ENCODE results near the gene GATB.

Gene GATB

DNA sequence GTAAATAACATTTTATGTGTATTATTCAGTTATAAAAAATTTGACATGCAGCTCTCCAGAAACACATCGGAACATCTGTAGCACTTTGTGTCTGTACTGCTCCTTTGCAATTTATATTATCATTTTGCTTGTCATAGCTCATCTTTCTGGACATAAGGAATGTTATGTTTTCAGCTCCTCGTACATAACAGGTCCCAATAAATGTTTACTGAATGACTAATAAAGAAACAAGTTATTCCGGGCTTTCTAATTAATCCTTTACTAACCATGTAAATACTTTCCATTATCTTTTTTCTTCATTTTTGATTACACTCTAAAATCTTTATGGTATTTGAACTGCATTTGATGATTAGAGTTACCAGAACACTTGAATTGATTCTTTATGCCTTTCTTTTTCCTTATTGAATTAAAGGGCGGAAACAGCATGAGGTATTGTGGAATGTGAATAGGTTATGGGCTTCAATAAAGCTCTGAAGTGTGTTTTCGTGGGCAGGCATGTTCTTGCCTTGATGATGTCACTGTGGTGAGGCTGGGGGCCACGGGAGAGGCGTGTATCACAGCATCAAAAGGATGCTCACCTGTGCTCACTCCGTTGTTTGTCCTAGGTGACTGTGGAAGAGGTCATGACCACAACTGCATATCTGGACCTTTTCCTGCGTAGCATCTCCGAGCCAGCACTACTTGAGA lies 131.6 kb downstream of the GATB start:
- H3K9me3 ChIP-seq (ENCODE audit: control insufficient read depth, insufficient read depth, low read depth, low read length) = no peaks in the 10 kb centered on the region
- TF ChIP-seq ZNF140 (tag by site-specific recombination; IDR thresholded peaks at IDR 0.05) (no peak), GFI1B (tag by site-specific recombination; IDR thresholded peaks at IDR 0.05) (no peak), ZNF791 (tag by site-specific recombination; IDR thresholded peaks at IDR 0.05) (no peak), HOXA7 (CRISPR knock-in tag; IDR thresholded peaks at IDR 0.05; ENCODE audit: borderline replicate concordance) (no peak), GLIS1 (tag by site-specific recombination; IDR thresholded peaks at IDR 0.05) (no peak), ZBTB17 (tag by site-specific recombination; IDR thresholded peaks at IDR 0.05) (no peak), ZNF610 (tag by site-specific recombination; IDR thresholded peaks at IDR 0.05; ENCODE audit: borderline replicate concordance) (no peak), ZNF596 (tag by site-specific recombination; IDR thresholded peaks at IDR 0.05) (no peak), SP7 (tag by site-specific recombination; IDR thresholded peaks at IDR 0.05) (no peak), REPIN1 (tag by site-specific recombination; IDR thresholded peaks at IDR 0.05; ENCODE audit: low read depth) (no peak), ZNF549 (tag by site-specific recombination; IDR thresholded peaks at IDR 0.05) (no peak), SP3 (tag by site-specific recombination; IDR thresholded peaks at IDR 0.05) (no peak), ZFP69B (tag by site-specific recombination; IDR thresholded peaks at IDR 0.05) (no peak)
- TF ChIP-seq, protein P1, sequence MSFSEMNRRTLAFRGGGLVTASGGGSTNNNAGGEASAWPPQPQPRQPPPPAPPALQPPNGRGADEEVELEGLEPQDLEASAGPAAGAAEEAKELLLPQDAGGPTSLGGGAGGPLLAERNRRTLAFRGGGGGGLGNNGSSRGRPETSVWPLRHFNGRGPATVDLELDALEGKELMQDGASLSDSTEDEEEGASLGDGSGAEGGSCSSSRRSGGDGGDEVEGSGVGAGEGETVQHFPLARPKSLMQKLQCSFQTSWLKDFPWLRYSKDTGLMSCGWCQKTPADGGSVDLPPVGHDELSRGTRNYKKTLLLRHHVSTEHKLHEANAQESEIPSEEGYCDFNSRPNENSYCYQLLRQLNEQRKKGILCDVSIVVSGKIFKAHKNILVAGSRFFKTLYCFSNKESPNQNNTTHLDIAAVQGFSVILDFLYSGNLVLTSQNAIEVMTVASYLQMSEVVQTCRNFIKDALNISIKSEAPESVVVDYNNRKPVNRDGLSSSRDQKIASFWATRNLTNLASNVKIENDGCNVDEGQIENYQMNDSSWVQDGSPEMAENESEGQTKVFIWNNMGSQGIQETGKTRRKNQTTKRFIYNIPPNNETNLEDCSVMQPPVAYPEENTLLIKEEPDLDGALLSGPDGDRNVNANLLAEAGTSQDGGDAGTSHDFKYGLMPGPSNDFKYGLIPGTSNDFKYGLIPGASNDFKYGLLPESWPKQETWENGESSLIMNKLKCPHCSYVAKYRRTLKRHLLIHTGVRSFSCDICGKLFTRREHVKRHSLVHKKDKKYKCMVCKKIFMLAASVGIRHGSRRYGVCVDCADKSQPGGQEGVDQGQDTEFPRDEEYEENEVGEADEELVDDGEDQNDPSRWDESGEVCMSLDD (tag by site-specific recombination; IDR thresholded peaks at IDR 0.05) = no peak
- TF ChIP-seq, protein P2, sequence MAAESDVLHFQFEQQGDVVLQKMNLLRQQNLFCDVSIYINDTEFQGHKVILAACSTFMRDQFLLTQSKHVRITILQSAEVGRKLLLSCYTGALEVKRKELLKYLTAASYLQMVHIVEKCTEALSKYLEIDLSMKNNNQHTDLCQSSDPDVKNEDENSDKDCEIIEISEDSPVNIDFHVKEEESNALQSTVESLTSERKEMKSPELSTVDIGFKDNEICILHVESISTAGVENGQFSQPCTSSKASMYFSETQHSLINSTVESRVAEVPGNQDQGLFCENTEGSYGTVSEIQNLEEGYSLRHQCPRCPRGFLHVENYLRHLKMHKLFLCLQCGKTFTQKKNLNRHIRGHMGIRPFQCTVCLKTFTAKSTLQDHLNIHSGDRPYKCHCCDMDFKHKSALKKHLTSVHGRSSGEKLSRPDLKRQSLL (tag by site-specific recombination; IDR thresholded peaks at IDR 0.05) = no peak
- TF ChIP-seq, protein P3, sequence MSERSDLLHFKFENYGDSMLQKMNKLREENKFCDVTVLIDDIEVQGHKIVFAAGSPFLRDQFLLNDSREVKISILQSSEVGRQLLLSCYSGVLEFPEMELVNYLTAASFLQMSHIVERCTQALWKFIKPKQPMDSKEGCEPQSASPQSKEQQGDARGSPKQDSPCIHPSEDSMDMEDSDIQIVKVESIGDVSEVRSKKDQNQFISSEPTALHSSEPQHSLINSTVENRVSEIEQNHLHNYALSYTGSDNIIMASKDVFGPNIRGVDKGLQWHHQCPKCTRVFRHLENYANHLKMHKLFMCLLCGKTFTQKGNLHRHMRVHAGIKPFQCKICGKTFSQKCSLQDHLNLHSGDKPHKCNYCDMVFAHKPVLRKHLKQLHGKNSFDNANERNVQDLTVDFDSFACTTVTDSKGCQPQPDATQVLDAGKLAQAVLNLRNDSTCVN (tag by site-specific recombination; optimal IDR thresholded peaks at IDR 0.05) = no peak
- ChIA-PET POLR2A (no interaction called here), CTCF (interaction anchor here (0.5 to 1.0 kb wide), 2 partner anchors 16 to 109 kb away, joined by 3 read pairs; no protein-coding TSS in a partner anchor)
- H3K4me1 ChIP-seq (ENCODE audit: control insufficient read depth, insufficient read depth, low read length) = no peaks in the 10 kb centered on the region
- H3K27ac ChIP-seq (ENCODE audit: extremely low read depth, low read depth, low read length) = no peak overlapping the region
- H3K36me3 ChIP-seq (ENCODE audit: control insufficient read depth in 2 of 2, insufficient read depth in 1 of 2, low read length in 2 of 2) = no peaks in the 10 kb centered on the region
- no peak overlapping the region for H3K4me3 ChIP-seq (ENCODE audit: low read depth, low read length)

DNA sequence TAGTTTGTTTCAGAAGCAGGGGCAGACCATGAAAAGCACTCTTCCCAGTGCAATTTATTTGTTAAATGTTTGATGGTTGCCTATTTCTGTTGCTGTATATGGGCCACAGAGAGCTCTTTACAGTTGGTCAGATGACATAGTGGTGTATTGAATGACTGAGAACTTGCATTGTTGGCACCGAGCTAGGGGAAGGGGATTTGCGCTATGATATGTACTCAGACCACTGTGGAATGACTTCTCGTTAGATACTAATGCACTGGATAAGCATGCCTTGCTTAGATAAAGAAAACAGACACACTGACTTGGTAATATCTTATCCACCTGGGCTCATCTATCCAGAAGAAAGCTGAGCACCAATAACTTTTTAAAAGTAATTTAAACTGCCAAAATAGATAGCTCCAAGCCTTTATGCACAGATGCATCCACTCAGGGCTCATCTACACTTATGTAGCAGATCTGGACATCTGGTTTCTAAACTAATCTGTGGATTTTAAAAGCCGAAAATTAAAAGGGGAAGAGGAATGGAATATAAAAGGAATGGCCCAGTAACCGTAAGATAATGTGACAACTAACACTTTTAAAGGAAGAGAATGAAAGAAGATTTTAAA lies 132.7 kb downstream of the GATB start:
- no peaks in the 10 kb centered on the region for H3K4me1 ChIP-seq (ENCODE audit: control insufficient read depth, insufficient read depth, low read length)
- no peak overlapping the region for H3K4me3 ChIP-seq (ENCODE audit: low read depth, low read length)
- ChIA-PET CTCF (interaction anchor here (0.7 kb wide), 1 partner anchor 510 kb away, joined by 3 read pairs; no protein-coding TSS in a partner anchor), POLR2A (no interaction called here)
- H3K27ac ChIP-seq (ENCODE audit: extremely low read depth, low read depth, low read length) = no peak overlapping the region
- no peak for TF ChIP-seq ZNF133 (tag by site-specific recombination; IDR thresholded peaks at IDR 0.05)
- no peak for TF ChIP-seq SP2 (tag by site-specific recombination; IDR thresholded peaks at IDR 0.05)
- no peak for TF ChIP-seq ZNF747 (tag by site-specific recombination; IDR thresholded peaks at IDR 0.05)
- TF ChIP-seq ZNF391 (tag by site-specific recombination; IDR thresholded peaks at IDR 0.05; ENCODE audit: borderline replicate concordance, low read depth) = no peak
- no peak for TF ChIP-seq ZNF132 (tag by site-specific recombination; IDR thresholded peaks at IDR 0.05; ENCODE audit: borderline replicate concordance)
- TF ChIP-seq ZNF426 (tag by site-specific recombination; IDR thresholded peaks at IDR 0.05) = no peak
- TF ChIP-seq, protein P4, sequence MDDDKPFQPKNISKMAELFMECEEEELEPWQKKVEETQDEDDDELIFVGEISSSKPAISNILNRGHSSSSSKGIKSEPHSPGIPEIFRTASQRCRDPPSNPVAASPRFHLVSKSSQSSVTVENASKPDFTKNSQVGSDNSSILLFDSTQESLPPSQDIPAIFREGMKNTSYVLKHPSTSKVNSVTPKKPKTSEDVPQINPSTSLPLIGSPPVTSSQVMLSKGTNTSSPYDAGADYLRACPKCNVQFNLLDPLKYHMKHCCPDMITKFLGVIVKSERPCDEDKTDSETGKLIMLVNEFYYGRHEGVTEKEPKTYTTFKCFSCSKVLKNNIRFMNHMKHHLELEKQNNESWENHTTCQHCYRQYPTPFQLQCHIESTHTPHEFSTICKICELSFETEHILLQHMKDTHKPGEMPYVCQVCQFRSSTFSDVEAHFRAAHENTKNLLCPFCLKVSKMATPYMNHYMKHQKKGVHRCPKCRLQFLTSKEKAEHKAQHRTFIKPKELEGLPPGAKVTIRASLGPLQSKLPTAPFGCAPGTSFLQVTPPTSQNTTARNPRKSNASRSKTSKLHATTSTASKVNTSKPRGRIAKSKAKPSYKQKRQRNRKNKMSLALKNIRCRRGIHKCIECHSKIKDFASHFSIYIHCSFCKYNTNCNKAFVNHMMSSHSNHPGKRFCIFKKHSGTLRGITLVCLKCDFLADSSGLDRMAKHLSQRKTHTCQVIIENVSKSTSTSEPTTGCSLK (tag by site-specific recombination; IDR thresholded peaks at IDR 0.05) = no peak
- H3K36me3 ChIP-seq (ENCODE audit: control insufficient read depth in 2 of 2, insufficient read depth in 1 of 2, low read length in 2 of 2) = no peaks in the 10 kb centered on the region
- H3K9me3 ChIP-seq (ENCODE audit: control insufficient read depth, insufficient read depth, low read depth, low read length) = no peaks in the 10 kb centered on the region

Data from HEK293 (cell line).